OCI-LY3 (cell line): ENCODE results near the gene USF3.

Source experiments
- EZH2phosphoT487 ChIP-seq: fragments of 200-600 bp; shearing (Covaris generic); IDR thresholded peaks from 2 replicates; pipeline ENCODE4 v1.6.1; 2018; ENCODE audit warnings: antibody characterized with exemption, mixed run types, low read depth
- TF ChIP-seq, protein P1 (sequence below): fragments of 200-600, 300-600 bp; sonication (generic); IDR thresholded peaks from 2 replicates; pipeline ENCODE4 v1.5.1; 2014; ENCODE audit warnings: antibody characterized with exemption, low read length, low read depth

- TF ChIP-seq, protein P1, sequence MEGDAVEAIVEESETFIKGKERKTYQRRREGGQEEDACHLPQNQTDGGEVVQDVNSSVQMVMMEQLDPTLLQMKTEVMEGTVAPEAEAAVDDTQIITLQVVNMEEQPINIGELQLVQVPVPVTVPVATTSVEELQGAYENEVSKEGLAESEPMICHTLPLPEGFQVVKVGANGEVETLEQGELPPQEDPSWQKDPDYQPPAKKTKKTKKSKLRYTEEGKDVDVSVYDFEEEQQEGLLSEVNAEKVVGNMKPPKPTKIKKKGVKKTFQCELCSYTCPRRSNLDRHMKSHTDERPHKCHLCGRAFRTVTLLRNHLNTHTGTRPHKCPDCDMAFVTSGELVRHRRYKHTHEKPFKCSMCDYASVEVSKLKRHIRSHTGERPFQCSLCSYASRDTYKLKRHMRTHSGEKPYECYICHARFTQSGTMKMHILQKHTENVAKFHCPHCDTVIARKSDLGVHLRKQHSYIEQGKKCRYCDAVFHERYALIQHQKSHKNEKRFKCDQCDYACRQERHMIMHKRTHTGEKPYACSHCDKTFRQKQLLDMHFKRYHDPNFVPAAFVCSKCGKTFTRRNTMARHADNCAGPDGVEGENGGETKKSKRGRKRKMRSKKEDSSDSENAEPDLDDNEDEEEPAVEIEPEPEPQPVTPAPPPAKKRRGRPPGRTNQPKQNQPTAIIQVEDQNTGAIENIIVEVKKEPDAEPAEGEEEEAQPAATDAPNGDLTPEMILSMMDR, result no peak
- TF ChIP-seq EZH2phosphoT487, result no peak
Observed at GRCh38 chr3:113629584-113630421, 66.6 kb downstream of the USF3 start.
